ENCODE measurements around the gene ZNF776.
"Not testable (repeated sequence)": the region's sequence is repeated elsewhere in the genome, so short reads cannot be mapped to it uniquely, and the experiment has no call there.

Gene ZNF776

DNA sequence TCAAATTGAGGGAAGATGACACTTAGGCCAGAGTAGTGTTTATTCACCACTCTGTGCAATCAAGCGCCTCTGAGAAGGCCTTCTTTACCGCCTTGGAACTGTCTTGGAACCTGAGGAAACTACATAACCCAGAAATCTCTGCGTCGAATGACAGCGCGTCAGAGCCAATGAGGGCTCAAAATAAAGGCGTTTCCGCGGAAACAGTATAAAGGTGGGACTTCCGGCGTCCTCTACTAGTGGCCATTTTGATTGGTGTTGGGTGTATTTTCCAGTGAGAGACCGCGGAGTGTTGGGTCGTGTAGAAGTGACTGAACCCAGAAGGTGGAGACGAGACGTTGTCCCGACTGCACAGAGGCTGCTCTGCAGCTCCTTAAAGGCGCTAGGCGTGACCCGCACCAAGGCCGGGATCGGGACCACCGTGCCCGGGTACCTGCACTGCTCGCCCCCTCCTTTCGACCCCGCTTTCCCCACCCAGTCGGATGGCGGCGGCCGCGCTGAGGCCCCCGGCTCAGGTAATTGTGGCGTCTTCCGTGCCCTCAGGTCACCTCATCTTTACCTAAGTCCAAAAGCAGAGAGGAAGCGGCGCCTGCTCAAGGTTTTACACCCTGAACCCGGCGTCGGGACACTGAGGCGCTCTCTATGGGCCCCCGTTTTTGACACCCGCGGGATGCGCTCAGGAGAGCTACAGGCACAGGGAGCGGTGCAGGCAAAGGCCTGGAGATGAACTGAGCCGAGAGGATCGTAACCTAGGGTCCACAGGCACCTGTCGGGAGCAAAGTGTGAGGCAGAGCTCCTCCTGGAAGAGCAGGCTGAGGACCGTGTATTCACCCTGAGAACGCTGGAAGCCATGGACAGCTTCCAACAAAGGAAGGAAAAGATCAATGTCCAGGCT is at the start of gene ZNF776:
Gene ZNF776, plus strand, starts transcription at position 236 of the 892 bp plus-strand sequence. Its CDS starts 244 bp downstream, at position 480.
- peak; percentile 70 for DNase-seq

DNA sequence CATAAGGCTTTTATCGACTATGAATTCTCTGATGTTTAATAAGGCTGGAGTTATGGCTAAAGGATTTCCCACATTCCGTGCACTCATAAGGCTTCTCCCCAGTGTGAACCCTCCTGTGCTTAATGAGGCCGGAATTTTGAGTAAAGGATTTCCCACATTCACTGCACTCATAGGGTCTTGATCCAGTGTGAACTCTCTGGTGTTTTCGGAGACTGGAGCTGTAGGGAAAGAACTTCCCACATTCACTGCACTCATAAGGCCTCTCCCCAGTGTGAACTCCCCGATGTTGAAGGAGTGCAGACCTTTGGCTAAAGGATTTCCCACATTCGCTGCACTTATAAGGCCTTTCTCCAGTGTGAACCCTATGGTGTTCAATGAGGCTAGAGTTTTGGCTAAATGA is 45.0 kb upstream of the ZNF776 start:
- DNase-seq = no peak

DNA sequence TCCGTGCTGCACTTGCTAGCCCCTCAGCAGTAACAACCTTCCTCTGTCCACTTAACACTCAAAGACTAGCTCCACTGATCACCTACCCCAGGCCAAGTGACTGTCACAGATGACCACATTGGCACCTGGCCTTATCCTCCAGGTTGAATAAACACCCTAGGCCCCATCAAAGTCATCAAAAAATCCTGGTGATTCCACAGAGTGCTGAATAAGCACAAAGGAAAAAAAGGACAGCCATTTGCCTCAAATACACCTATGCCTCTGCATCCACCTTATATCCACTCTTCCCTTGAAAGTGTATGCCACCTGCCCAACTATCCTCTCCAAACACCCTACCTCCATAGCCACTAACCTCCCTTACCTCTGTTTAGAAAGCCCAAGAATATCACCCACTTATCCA is 40.3 kb upstream of the ZNF776 start:
- DNase-seq = no peak

DNA sequence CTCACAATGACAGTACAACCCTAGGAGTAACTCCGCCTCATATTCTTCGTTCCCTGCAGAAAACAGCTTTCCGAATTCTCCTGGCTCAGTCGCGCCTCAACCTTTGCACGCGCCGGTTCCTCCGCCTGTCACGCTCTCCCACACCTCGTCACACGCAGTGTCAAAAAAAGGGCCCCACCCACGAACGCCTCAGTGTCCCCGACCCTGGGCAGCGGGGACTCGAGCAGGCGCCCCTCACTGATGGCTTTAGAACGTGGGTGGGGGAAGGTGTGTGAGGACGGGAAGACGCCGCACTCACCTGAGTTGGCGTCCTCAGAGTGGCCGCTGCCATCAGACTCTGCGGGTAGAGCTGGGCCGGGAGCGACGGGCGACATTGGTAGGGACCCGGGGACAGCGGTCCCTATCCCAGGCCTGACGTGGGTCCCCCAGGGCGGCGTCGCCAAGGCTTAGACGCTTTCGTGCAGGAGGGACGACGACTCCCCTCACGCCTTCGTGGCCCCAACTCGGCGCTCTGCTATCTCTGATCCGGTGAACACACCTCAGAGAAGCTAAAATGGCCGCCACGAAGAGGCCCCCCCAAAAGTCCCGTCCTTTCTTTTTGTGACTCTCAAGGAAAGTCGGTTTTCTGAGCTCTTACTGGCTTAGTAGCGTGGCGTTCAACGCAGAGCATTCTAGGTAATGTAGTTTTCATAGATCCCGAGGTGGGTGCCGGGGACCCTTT is 37.8 kb upstream of the ZNF776 start, which contains the start of gene ZNF154:
Gene ZNF154, minus strand, starts transcription at position 564 of the 721 bp plus-strand sequence. Its CDS starts 233 bp downstream, at position 331.
- no peak for DNase-seq

DNA sequence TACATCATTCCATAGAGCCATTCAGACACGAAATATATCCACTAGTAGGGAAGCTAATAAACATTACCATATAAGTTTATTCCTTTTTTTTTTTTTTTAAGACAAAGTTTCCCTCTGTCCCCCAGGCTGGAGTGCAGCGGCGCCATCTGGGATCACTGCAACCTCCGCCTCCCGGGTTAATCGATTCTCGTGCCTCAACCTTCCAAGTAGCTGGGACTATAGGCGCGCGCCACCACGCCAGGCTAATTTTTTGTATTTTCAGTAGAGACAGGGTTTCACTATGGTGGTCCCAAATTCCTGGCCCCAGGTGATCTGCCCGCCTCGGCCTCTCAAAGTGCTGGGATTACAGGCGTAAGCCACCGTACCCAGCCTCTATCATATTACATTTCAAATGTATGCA is 37.0 kb upstream of the ZNF776 start:
- no peak for DNase-seq

DNA sequence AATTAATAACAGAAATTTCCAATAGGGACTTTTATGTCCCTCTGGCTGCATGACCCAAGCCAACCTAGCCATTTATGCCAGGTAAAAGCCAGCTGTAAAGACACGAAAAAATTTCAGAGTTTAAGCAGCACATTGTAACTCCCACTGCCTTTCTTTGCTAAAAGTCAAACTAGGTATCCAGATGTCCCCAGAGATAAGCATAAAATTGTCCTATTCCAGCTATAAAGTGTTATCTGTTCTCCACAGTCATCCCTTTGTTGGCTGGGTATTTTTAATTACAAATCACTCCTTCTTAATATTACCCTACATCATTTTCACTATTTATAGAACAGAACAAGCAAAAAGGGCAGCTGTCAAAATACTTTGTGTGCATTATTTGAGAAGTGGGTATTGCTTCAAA is 34.4 kb upstream of the ZNF776 start:
- DNase-seq = no peak

DNA sequence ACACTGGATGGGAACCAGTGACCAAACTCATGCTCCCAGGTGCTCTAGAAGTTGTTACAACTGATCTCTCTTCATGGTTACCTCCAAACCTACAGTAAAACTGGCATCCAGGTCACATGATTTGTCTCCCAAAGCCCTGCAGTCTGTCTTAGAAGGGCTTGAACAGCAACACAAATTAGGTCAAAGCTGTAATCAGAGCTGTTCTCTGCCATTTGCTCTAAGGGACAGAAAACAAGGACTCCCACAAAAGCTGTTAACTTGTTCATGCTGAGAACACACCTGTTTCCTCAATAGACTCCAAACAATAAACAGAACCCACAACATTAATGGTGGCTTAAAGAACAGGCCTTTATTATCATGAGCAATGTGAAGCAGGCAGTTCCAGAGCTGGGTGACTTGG is 27.2 kb upstream of the ZNF776 start:
- peak; percentile 51 for DNase-seq

DNA sequence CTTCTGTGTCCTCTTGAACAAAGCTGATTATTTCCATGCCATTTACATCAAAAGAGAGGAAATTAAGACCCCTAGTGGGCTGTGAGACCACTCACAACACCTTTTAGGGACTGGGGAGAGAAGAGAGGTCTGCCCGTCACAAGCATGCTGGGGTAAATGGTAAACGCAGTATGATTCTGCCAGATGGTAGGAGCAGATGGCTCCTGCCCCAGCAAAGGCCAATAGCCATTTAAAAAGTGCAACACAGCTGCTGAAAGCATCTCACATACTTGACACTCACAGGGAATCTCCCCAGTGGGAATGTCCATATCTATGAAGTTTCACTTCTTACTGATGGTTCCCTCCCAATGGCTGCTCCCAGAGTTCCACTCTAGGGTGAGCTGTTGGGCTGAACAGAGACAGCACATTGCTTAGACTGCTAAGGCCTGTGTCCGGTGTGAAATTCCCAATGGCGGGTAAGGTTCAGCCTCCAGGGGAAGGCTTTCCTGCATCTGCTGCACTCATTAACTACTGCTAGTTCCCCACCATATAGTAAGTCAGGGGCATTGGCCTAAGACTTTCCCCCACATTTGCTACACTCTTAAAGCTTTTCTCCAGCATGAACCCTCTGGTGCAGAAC is 26.6 kb upstream of the ZNF776 start:
- no peak for DNase-seq

DNA sequence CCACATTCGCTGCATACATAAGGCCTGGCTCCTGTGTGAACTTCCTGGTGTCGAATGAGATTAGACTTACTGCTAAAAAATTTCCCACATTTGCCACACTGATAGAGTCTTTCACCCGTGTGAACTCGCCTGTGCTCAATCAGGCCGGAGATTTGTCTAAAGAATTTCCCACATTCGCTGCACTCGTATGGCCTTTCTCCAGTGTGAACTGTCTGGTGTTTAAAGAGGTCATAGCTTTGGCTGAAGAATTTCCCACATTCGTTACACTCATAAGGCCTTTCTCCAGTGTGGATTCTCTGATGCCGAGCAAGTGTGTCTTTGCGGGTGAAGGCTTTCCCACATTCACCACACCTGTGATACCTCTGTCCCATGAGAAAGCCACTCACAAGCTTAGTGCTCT is 25.7 kb upstream of the ZNF776 start:
- DNase-seq = no peak

DNA sequence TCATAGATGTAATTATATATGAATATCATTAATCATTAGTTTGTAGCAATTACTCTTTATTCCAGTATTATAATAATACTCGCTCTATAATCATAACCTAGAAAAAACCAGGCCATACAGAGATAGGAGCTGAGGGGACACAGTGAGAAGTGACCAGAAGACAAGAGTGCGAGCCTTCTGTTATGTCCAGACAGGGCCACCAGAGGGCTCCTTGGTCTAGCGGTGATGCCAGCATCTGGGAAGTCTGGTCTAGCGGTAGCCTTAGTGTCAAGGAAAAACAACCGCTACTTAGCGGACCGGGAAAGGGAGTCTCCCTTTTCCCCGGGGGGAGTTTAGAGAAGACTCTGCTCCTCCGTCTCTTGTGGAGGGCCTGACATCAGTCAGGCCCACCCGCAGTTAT is 8.3 kb upstream of the ZNF776 start:
- not testable (repeated sequence) for DNase-seq

DNA sequence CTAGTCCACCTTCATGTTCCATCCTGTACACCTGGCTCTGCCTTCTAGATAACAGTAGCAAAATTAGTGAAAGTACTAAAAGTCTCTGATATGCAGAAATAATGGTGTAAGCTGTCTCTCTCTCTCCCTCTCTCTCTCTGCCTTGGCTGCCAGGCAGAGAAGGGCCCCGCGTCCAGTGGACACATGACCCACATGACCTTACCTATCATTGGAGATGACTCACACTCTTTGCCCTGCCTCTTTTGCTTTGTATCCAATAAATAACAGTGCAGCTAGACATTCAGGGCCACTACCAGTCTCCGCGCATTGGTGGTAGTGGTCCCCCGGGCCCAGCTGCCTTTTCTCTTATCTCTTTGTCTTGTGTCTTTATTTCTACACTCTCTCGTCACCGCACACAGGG is 7.8 kb upstream of the ZNF776 start:
- DNase-seq = not testable (repeated sequence)

DNA sequence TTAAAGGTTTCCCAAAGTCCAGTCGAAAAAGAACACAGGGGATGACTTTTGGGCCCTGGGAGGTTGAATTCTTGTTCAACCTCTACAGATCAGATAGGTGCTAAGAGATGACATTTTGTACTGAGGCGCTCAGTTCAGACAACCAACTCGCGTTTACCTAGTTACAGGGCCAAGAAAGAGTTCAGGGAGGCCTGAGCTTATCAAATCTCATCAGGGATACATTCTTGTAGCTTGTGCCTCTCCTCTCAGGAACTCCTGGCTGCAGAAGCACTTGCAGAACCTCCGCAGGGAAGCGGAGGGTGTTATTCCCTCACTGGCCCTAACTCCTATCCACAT is 825 bp downstream of the ZNF776 start:
- DNase-seq = no peak

DNA sequence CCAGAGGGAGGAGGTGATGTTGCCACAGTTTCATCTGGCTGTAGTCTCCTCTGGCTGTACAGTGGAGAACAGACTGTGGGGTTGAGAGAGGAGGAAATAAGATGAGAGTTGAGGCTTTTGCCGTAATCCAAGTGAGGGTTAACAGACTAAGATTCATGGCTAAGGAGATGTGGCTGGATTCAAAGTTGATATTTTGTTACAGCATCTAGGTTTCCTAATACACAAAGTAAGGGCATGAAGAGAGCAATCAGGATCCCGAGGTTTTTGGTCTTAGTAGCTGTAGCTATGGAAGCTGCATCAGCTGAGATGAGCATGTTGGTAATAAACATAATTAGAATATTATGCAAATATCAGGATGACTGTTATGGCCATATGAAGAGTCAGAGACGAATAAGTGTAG is 1.4 kb downstream of the ZNF776 start:
- DNase-seq = no peak

DNA sequence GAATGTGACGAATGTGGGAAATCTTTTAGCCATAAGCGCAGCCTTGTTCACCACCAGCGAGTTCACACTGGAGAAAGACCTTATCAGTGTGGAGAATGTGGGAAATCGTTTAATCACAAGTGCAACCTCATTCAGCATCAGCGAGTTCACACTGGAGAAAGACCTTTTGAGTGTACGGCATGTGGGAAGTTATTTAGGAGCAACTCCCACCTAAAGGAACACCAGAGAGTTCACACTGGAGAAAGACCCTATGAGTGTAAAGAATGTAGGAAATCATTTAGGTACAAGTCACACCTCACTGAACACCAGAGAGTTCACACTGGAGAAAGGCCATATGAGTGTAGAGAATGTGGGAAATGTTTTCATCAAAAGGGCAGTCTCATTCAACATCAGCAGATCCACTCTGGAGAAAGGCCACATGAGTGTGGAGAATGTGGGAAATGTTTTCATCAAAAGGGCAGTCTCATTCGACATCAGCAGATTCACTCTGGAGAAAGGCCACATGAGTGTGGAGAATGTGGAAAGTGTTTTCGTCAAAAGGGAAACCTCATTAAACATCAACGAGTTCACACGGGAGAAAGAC is 7.6 kb downstream of the ZNF776 start:
- DNase-seq = no peak

DNA sequence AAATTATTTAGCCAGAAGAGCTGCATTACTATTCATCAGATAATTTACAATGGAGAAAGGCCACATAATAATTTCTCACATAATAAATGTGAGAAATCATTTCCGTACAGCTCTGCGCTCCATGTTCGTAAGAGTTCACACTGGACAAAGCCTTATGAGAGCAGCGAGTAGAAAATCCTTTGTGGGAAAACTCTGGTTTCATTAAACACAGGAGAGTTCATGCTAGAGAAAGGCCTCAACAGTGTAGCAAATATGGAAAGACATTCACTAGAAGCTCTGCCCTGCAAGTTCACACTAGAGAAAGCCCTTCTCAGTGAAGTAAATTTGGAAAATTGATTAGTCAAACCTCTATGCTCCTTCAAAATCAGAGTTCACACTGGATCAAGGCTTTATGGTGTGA is 8.4 kb downstream of the ZNF776 start:
- no peak for DNase-seq

DNA sequence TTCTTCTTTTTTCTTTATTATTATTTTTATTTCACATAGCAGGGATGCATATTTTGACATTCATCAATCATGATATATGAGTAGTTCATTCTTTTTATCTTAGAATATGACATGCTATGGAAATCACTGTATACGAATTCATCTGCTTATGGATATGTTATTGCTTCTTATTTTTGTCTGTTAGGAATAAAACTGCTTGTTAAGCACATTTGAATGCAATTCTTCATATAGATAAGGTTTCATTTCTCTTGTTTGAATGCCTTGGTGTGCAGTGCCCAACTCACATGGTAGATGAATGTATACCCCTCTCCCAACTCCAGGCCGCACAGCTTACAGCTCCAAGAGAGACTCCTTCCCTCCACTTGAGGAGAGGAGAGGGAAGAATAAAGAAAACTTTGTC is 11.3 kb downstream of the ZNF776 start:
- DNase-seq = no peak

DNA sequence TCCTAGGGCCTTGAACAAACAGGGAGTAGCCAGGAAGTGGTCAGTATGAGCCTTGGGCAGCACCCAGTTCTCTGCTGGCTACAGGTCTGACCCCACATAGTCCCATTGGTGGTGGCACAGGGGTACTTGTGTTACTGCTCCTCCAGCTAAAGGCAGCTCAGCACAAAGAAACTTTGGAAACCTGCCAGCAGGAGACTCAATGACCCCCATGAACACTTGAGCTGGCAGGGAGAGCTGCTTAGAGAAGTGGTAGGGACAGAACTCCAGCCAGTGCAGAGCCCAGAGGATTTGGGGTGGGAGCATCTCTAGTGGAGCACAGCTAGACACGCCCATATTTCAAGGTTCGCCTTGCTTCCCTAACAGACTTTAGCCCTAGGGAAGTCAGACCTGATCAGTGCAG is 12.5 kb downstream of the ZNF776 start:
- DNase-seq = no peak

DNA sequence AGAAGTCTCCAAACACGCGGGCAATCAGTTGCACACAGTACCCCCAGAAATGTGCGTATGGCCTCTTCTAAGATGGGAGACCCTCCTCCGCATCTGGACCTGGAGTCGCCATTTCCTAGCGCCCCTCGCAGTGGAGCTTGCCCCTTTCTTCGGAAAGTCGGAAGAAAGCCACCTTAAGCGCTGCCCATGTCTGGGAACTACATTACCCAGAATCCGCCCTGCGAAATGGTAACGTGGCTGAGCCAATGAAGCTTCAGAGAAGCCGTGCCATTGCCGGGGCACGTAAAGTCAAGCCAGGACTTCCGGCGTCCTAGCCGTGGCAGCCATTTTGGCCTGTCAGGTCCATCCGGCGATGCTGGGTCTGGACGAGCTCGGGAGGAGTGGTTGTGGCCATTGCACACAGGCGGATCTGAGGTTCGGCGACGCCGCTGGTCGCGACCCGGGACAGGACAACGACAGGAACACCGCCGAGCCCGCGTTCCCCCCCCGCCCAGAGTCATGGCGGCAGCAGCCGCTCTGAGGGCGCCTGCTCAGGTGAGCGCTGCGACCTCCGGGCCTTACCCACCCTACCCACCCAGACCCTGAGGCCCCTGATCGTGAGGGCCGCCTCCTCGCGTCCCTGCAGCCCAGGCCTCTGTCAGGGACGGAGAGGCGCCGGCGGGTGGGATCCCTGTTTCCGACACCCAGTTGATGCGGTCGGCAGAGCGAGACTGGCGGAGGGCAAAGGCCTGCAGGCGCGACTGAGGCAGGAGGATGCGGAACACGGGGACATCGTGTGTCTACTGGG is 22.9 kb downstream of the ZNF776 start, which contains the start of gene ZNF586:
Gene ZNF586, plus strand, starts transcription at position 332 of the 787 bp plus-strand sequence. Its CDS starts 167 bp downstream, at position 499.
- peak; percentile 79 for DNase-seq

DNA sequence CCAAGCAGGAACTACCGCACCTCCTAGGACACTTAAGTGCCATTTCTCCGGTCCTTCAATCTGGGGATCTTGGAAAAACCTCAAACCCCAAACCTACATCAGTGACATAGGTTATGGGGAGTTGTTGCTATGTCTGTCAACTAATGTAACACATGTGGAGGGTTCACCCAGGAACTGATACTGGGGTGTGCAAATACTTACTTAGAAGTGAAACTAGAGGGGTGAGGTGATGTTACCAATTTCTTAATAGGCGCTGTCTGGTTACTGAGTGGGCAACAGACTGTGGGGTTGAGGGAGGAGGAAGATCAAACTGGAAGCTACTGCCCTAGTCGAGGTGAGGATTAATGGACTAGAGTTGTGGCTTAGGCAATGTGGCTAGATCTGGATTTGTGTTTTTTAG is 24.8 kb downstream of the ZNF776 start:
- DNase-seq = no peak

DNA sequence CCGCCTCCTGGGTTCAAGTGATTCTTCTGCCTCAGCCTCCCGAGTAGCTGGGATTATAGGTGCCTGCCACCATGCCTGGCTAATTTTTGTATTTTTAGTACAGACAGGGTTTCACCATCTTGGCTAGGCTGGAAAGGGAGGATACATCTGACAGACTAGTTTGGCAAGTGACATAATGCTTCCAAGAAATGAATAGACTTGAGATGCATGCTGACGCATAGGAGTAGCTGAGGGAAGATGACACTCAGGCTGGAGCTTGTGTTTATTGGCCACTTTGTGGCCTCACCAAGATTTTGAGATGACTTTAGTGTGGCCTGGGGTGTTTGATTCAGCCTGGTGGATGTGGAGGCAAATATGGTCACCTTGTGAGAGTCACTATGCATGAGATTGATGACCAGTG is 26.9 kb downstream of the ZNF776 start:
- no peak for DNase-seq

DNA sequence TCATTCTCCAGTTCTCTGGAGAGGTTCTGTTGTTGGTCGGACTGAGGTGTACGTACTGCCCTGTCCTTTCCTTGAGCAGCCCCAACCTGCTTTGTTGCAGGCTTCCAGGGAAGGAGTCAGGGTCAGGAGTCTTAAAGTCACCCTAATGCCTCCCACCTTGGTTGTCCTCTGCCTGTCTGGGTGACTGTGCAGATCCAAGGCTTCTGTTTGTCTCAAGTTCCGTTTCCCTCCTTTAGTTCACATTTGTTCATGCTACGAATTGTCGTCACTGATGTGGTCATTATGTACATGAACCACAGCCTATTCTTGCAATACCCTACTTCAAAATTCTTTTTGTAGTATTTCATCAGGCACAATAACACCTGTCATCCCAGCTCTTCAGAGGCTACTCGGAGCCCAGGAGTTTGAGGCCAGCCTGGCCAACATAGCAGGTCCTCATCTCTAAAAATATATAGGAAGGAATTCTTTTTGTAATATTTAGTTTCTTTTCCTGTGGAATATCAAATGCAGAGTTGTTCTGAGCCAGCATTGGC is 30.2 kb downstream of the ZNF776 start:
- no peak for DNase-seq

DNA sequence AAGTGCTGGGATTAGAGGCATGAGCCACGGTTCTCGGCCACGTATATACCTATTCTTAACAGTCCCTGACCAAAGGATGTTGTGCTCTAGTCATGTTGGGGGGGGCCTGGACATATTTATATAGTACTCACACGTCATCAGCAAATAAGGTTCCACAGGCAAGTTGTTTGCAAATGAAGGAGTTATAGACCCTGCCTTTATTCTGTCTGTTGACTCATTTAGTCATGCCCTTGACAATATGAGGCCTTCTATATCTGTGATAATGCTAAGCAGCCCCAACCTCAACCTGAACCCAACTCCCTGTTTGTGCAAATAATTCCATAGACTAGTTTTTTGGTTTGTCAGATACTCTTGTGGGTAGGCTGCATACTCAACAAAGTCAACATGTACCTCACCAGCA is 31.7 kb downstream of the ZNF776 start:
- no peak for DNase-seq

Data from NCI-H2081 treated with DMSO at 0.1 percent for 48 hours (cell line).